Measurements from ENCODE around the gene RHD. TPM values are rescaled to one million over a fixed set of nuclear protein-coding genes. Genes with fewer than 3 reads are reported as not detected.
"Not testable (repeated sequence)": the region's sequence is repeated elsewhere in the genome, so short reads cannot be mapped to it uniquely, and the experiment has no call there.

Gene RHD
- total RNA-seq, 4 donors from 2014 or later: 1.5 TPM; not detected in 3

GRCh38 chr1:25267288-25268142 lies 4.8 kb upstream of the RHD start:
- intact Hi-C loops (cut with DNase I; ENCODE audit: low total_unique reads): not testable (repeated sequence)

DNA sequence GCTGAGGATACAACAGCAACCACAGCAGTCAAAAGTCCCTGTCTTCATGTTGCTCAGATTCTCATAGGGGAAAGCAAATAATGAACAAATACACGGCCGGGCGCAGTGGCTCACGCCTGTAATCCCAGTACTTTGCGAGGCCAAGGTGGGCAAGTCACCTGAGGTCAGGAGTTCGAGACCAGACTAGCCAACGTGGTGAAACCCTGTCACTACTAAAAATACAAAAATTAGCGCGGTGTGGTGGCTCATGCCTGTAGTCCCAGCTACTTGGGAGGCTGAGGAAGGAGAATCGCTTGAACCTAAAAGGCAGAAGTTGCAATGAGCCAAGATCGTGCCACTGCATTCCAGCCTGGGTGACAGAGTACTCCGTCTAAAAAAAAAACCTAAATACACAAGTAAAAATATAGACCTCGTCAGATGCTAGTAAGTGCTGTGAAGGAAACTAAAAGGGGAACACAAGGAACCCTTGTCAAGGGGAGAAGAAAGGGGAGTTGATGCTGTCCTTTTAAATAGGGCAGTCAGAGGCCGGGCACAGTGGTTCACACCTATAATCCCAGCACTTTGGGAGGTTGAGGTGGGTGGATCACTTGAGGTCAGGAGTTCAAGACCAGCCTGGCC lies 4.1 kb upstream of the RHD start:
- H3K27me3 ChIP-seq; intact Hi-C loops (cut with DNase I; ENCODE audit: low total_unique reads); DNase-seq; H3K4me1 ChIP-seq; H3K36me3 ChIP-seq; H3K9me3 ChIP-seq: not testable (repeated sequence)
- peak overlapping the region; percentile 63 to 97 for H3K27ac ChIP-seq
- H3K4me3 ChIP-seq: peak overlapping the region; percentile 27 to 68

More at GRCh38 chr1:25267288-25268142, 4.8 kb upstream of the RHD start:
- H3K4me3 ChIP-seq: peak overlapping the region; percentile 43 to 68
- TF ChIP-seq POLR2A (IDR thresholded peaks at IDR 0.05): peak in 1 of 2 donors; percentile 15
- H3K4me1 ChIP-seq, H3K27me3 ChIP-seq, H3K36me3 ChIP-seq, H3K9me3 ChIP-seq: not testable (repeated sequence)
- H3K27ac ChIP-seq: peak overlapping the region; percentile 74 to 97
- DNase-seq: peak in 1 of 2 donors; percentile 63

- H3K4me3 ChIP-seq; H3K27ac ChIP-seq; H3K36me3 ChIP-seq; intact Hi-C loops (cut with DNase I; ENCODE audit: low total_unique reads); H3K27me3 ChIP-seq; DNase-seq; H3K4me1 ChIP-seq; H3K9me3 ChIP-seq: not testable (repeated sequence)
Observed at GRCh38 chr1:25275648-25276047, 3.3 kb downstream of the RHD start.

DNA sequence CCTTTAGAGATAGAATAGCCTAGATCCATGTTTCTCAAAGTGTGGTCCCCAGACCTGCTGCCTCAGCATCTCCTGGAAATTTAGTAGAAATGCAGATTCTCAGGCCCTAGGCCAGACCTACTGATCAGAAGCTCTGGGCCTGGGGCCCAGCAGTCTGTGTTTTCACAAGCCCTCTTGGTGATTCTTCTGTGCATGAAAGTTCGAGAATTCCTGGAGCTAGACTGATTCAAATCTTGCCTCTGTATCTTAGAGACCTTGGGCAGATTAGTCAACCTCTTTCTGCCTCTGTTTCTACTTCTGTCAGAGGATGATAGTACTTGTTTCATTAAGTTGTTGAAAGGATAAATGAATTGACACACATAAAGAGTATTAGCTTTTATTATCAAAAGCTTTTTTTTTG lies 5.0 kb downstream of the RHD start:
- H3K27me3 ChIP-seq; H3K4me1 ChIP-seq; intact Hi-C loops (cut with DNase I; ENCODE audit: low total_unique reads); H3K36me3 ChIP-seq; H3K4me3 ChIP-seq; H3K27ac ChIP-seq; DNase-seq; H3K9me3 ChIP-seq: not testable (repeated sequence)

DNA sequence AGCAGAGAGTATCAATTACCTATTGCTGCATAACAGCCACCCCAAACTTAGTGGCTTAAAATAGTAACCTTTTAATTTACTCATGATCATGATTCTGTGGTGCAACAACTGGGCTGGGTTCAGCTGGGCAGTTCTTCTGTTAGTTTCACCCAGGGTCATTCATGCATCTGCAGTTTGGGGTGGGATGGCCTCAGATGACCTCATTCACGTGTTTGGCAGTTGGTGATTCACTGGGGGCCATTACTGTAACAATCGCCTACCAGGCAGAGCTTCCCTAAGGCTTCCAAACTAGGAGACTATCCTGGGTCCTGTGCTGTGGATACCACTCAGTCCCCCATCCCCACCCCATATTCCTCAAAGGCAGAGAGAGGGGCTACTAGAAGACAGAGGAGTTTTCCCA lies 6.0 kb downstream of the RHD start:
- DNase-seq; intact Hi-C loops (cut with DNase I; ENCODE audit: low total_unique reads); H3K4me1 ChIP-seq: not testable (repeated sequence)

GRCh38 chr1:25278790-25279189 lies 6.5 kb downstream of the RHD start:
- intact Hi-C loops (cut with DNase I; ENCODE audit: low total_unique reads); H3K4me3 ChIP-seq; DNase-seq: not testable (repeated sequence)

More for the DNA sequence above, 6.0 kb downstream of the RHD start:
- not testable (repeated sequence) for H3K9me3 ChIP-seq, H3K27me3 ChIP-seq, H3K4me3 ChIP-seq, H3K27ac ChIP-seq, H3K36me3 ChIP-seq

DNA sequence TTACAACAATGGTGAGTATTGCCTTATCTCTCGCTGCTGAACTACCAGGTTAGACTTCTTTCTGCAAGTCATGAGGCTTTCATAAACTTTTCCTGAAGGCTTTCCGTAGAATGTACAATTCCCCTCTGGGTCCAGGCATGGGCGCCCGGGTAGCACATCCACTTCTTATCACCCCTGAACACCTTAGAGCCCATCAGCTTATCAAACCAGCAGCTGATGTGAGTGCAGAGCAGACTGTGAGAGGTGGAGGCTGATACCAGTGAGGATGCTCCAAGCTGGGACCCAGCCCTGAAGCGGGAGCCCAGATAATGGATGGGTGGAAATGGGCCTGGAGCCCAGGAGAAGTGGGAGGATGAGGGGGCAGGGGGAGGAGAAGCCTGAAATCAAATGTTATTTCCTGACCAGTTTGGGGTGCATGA lies 7.4 kb downstream of the RHD start:
- DNase-seq, H3K9me3 ChIP-seq: not testable (repeated sequence)

More at GRCh38 chr1:25278790-25279189, 6.5 kb downstream of the RHD start:
- H3K9me3 ChIP-seq, H3K36me3 ChIP-seq, H3K27me3 ChIP-seq, H3K27ac ChIP-seq, H3K4me1 ChIP-seq: not testable (repeated sequence)

DNA sequence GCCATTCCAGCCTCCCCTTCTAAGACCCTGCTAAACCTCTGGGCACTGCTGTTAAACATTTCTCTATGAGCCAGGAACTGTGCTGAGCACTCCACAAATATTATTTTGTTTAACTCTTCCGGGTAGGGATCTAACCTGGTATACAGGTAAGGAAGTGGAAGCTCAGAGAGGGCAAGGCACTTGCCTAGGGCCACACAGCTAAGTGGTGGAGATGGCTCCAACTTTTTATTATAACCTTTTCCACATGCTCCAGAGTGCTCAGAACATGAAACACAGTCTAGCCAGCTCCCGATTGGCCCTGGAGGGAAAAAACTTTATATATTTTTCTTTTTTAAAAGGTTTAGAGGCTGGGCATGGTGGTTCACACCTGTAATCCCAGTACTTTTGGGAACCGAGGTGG lies 13.6 kb downstream of the RHD start:
- H3K4me3 ChIP-seq; DNase-seq; H3K27me3 ChIP-seq; H3K36me3 ChIP-seq; H3K9me3 ChIP-seq; H3K27ac ChIP-seq; H3K4me1 ChIP-seq; intact Hi-C loops (cut with DNase I; ENCODE audit: low total_unique reads): not testable (repeated sequence)

More for the DNA sequence above, 7.4 kb downstream of the RHD start:
- H3K4me1 ChIP-seq; H3K36me3 ChIP-seq; intact Hi-C loops (cut with DNase I; ENCODE audit: low total_unique reads); H3K27me3 ChIP-seq; H3K27ac ChIP-seq; H3K4me3 ChIP-seq: not testable (repeated sequence)

DNA sequence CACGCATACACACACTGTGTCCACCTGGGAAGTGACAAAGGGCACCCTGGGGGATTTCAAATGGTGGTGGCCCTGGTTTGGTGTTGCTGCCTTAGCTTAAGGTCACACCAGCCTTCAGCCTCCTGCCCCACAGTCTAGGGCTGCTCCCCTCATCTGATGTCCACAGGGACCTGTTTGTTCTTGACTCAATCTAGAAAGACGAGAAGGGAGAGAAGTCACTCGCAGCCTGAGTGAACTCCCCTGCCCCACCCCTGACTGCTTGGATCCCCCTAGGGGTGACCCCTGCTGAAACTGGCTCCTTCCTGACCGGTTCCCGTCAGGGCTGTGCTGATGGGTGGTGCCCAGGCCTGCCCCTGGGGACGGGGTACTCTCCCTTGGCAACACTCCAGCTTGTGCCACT lies 14.9 kb downstream of the RHD start:
- DNase-seq; H3K9me3 ChIP-seq; H3K36me3 ChIP-seq; H3K27me3 ChIP-seq; intact Hi-C loops (cut with DNase I; ENCODE audit: low total_unique reads); H3K4me1 ChIP-seq; H3K4me3 ChIP-seq; H3K27ac ChIP-seq: not testable (repeated sequence)

DNA sequence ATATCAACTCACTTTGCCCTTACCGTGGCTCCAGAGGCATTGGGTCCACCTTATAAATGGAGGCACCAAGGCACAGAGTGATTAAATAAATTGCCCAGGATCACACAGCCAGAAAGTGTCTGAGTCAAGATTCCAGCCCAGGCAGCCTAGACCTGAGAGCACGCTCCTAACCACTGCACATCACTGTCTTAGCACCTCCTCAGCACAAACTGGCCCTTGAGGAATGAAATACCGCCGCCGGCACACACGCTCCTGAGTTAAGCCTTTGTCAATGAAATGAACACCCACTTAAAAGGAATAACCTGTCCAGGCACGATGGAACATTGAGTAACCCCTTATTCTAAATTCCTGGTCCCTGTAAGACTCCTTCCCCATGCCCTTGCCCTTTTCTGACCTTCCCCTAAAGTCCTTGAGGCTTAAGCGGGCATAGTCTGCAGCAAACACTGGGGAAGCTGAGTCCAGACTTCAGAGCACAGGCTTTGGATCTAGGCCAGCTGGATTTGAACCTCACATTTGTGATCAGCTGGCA lies 16.3 kb downstream of the RHD start:
- H3K27ac ChIP-seq; DNase-seq; H3K4me3 ChIP-seq; H3K36me3 ChIP-seq; H3K4me1 ChIP-seq; H3K9me3 ChIP-seq; intact Hi-C loops (cut with DNase I; ENCODE audit: low total_unique reads); H3K27me3 ChIP-seq: not testable (repeated sequence)

GRCh38 chr1:25290043-25290442 lies 17.7 kb downstream of the RHD start:
- H3K36me3 ChIP-seq; H3K27ac ChIP-seq; intact Hi-C loops (cut with DNase I; ENCODE audit: low total_unique reads); H3K27me3 ChIP-seq; H3K4me3 ChIP-seq; DNase-seq; H3K9me3 ChIP-seq; H3K4me1 ChIP-seq: not testable (repeated sequence)

GRCh38 chr1:25293426-25293825 lies 21.1 kb downstream of the RHD start:
- DNase-seq; H3K4me1 ChIP-seq; H3K36me3 ChIP-seq; H3K27ac ChIP-seq; intact Hi-C loops (cut with DNase I; ENCODE audit: low total_unique reads); H3K9me3 ChIP-seq; H3K4me3 ChIP-seq; H3K27me3 ChIP-seq: not testable (repeated sequence)
